ENCODE data around the gene FAM185A.
A peak's percentile ranks its signal among the peaks of the same experiment; 100 is the strongest.
"Not testable (repeated sequence)": the region's sequence is repeated elsewhere in the genome, so short reads cannot be mapped to it uniquely, and the experiment has no call there.

The FAM185A gene

GRCh38 chr7:102748605-102749444 is at the start of gene FAM185A:
Gene FAM185A (plus strand): TSS chr7:102748999. CDS start chr7:102749208, 209 bp downstream.
- peak; percentile 81 to 93 (median 86) for DNase-seq (ENCODE audit: low read depth in 4 of 4, low spot score in 1 of 4)

DNA sequence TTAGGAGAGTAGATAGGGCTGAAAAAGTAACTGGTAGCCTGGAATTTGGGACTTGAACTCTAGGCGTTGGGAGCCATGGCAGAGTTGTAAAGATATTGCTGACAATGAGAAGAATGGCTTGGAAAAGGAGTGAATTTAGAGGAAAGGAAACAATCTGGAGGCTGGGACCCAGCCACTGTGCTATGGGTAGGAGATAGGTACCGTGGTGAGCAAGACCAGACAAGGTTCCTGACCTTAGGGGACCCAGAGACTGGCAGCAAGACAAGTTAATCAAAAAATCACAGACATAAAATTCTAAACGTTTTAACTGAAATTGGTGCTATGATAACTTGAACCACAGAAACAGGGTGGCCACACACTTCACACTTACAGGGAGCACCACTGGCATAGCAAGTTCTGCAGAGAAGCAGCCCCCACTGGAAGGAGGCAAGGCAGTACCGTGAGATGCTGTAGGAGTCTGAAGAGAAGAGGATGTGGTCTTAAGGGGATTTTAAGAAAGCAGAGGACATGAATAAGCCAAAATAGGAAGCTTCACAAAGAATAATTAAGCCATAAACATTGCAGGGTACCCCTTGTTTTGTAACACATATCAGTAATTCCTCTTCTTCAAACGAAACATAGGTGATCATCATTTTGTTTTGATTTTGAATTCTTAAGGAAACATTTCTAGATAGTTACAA is 35.6 kb upstream of the FAM185A start:
- DNase-seq (ENCODE audit: low read depth in 4 of 4, low spot score in 1 of 4): not testable (repeated sequence)

GRCh38 chr7:102713691-102714080 is 35.1 kb upstream of the FAM185A start:
- not testable (repeated sequence) for DNase-seq (ENCODE audit: low read depth in 4 of 4, low spot score in 1 of 4)

DNA sequence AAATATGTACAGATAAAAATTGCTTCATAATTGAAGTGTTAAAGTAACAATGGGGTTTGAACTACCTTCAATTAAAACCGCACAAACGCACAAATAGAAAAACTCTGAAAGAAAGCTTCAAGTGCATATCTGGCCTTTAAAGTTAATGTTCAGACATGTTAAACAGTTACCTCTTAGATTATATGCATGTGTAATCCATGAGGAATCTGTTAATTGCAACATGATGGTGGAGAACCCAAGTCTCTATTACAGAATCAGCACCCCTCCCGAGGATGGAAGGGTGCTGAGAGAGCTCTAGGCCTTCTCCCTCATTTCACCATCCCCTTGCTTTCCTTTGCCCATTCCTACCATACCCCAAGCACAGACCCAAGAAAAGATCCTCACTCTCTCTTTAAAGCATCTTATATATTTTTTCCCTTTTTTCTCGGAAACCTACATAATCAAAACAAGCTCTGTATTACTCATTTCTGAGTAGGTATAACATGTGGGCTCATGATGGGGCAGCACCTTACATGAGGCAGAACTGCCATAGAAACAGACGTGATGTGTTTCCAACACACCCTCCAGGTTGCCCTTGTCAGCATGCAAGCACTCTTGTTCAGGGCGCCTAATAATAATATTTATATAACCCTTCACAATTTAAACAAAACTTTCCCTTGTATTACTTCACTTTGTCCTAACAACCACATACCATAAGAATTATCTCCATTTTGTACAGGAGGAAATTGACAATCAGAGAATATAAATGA is 33.9 kb upstream of the FAM185A start:
- DNase-seq (ENCODE audit: low read depth in 4 of 4, low spot score in 1 of 4): peak in 1 of 4 experiments; percentile 4

- not testable (repeated sequence) for DNase-seq (ENCODE audit: low read depth in 4 of 4, low spot score in 1 of 4)
Observed at GRCh38 chr7:102715718-102716117, 33.1 kb upstream of the FAM185A start.

DNA sequence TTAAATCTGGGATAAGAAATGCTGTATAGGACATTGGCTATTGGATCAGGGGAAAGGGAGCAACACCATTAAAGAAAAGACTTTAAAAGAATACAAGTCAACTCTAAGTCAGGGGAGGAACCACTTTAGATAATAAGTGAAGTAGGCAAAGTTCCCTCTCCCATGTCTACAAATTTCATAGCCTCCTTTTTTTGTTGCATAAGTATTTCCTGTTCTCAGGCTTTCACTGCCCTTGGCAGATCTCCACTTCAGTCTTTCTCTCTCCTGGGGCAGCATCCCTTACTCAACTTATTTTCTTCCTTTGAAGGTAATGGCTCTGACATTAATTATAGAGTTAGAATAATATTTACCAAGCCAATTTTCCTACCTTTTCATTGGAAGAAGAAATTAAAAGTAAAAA is 30.3 kb upstream of the FAM185A start:
- not testable (repeated sequence) for DNase-seq (ENCODE audit: low read depth in 4 of 4, low spot score in 1 of 4)

GRCh38 chr7:102726170-102726569 is 22.6 kb upstream of the FAM185A start:
- DNase-seq (ENCODE audit: low read depth in 4 of 4, low spot score in 1 of 4): not testable (repeated sequence)

DNA sequence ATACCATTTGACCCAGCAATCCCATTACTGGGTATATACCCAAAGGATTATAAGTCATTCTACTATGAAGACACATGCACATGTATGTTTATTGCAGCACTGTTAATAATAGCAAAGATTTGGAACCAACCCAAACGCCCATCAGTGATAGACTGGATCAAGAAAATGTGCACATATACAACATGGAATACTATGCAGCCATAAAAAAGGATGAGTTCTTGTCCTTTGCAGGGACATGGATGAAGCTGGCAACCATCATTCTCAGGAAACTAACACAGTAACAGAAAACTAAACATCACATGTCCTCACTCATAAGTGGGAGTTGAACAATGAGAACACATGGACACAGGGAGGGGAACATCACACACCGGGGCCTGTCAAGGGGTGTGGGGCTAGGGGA is 19.1 kb upstream of the FAM185A start:
- not testable (repeated sequence) for DNase-seq (ENCODE audit: low read depth in 4 of 4, low spot score in 1 of 4)

- DNase-seq (ENCODE audit: low read depth in 4 of 4, low spot score in 1 of 4): not testable (repeated sequence)
Observed at GRCh38 chr7:102730431-102730830, 18.4 kb upstream of the FAM185A start.

GRCh38 chr7:102742002-102742771 is 6.6 kb upstream of the FAM185A start:
- DNase-seq (ENCODE audit: low read depth in 4 of 4, low spot score in 1 of 4): not testable (repeated sequence)

GRCh38 chr7:102743861-102744260 is 4.9 kb upstream of the FAM185A start:
- DNase-seq (ENCODE audit: low read depth in 4 of 4, low spot score in 1 of 4): not testable (repeated sequence)

DNA sequence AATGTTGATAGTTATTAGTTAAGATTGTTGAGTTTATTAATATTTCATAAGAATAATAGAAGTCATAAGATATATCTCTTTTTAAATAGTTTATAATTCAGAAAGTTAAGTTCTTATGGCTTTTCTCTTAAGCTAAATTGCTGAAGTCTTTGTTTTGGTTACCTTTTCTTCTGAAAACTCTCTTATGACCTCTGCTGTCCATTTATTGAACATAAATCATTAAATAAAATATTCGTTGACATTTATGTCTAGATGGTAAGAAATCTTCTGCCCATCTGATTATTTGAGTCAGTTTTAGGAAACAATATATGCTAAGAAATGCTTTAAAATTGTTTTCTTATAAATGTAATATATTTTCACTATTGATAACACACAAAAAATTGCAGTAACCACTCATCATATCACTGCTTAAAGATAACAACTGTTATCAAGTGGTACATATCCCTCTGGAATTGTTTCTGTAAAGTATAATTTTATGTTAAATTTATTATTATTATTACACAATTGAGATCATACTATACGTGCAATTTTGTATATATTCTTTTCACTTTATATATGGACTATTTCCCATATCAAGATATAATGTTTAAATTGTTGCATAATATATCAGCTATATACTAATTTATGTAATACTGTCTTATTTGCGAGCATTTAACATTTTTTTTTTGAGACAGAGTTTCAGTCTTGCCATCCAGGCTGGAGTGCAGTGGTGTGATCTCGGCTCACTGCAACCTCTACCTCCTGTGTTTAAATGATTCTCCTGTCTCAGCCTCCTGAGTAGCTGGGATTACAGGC is 3.1 kb upstream of the FAM185A start:
- not testable (repeated sequence) for DNase-seq (ENCODE audit: low read depth in 4 of 4, low spot score in 1 of 4)

GRCh38 chr7:102749445-102749786 is 617 bp downstream of the FAM185A start:
- not testable (repeated sequence) for DNase-seq (ENCODE audit: low read depth in 4 of 4, low spot score in 1 of 4)

DNA sequence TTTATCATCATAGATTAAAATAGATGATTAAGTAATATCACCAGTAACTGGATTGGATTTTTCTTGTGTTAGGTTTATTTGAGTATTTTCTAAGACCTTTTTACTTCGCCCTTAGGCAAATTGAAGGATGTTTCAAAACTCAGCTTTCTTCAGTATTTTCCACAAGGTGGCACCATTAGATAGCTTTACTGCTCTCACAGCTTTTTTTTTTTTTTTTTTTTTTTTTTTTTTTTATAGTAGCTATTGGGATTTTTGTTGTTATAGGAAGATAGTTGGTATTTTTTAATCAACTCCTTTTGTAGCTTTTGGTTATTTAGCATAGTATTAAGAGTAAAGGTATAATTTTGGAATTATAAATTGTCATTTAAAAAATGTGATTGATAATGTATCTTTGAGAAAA is 9.4 kb downstream of the FAM185A start:
- DNase-seq (ENCODE audit: low read depth in 4 of 4, low spot score in 1 of 4): not testable (repeated sequence)

DNA sequence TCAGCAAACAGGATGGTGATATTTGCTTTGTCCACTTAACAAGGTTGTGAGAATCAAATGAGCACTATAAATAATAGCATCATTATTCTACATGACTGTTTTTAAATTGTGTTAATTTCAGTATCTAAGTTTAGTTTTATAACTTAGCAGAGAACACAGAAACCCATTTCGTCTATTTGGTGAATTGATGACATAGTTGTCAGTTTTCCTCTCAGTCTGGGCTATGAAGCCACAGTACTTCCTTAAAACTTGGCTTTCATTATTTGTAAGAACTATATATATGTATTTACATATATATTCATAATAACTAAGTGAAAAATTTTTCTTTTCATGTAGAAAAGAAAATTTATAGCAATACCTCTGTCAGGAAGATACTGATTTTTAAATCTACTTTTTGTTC is 11.1 kb downstream of the FAM185A start:
- not testable (repeated sequence) for DNase-seq (ENCODE audit: low read depth in 4 of 4, low spot score in 1 of 4)

DNA sequence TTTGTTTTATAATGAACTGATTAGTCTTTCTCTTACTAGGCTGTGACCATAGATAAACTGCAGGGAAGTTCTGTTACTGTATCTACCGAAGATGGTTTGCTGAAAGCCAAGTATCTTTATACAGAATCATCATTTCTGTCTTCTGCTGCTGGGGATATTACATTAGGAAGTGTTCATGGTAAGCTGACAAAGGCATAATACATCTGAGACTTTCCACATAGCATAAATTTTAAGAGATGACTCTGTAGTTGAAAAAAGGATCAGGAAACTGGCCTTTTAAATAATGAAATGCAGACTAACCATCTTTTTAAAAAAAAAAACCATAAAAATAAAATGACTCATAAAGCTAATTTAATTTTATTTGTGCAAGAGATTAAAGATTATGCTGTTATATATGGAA is 12.4 kb downstream of the FAM185A start:
- not testable (repeated sequence) for DNase-seq (ENCODE audit: low read depth in 4 of 4, low spot score in 1 of 4)

- not testable (repeated sequence) for DNase-seq (ENCODE audit: low read depth in 4 of 4, low spot score in 1 of 4)
Observed at GRCh38 chr7:102763295-102763905, 14.6 kb downstream of the FAM185A start.

- DNase-seq (ENCODE audit: low read depth in 4 of 4, low spot score in 1 of 4): not testable (repeated sequence)
Observed at GRCh38 chr7:102769657-102770192, 20.9 kb downstream of the FAM185A start.

GRCh38 chr7:102770467-102770866 is 21.7 kb downstream of the FAM185A start:
- not testable (repeated sequence) for DNase-seq (ENCODE audit: low read depth in 4 of 4, low spot score in 1 of 4)
